Activated T-cell treated with anti-CD3 and anti-CD28 coated beads, Interleukin-2, amount 50 U/mL, for 48 hours (primary cell): ENCODE results near the gene RUFY4.

Experiments
- DNase-seq, 2 experiments: peaks; one replicate each; pipeline ENCODE4 v3.0.0-alpha.2; 2020

Gene RUFY4, protein sequence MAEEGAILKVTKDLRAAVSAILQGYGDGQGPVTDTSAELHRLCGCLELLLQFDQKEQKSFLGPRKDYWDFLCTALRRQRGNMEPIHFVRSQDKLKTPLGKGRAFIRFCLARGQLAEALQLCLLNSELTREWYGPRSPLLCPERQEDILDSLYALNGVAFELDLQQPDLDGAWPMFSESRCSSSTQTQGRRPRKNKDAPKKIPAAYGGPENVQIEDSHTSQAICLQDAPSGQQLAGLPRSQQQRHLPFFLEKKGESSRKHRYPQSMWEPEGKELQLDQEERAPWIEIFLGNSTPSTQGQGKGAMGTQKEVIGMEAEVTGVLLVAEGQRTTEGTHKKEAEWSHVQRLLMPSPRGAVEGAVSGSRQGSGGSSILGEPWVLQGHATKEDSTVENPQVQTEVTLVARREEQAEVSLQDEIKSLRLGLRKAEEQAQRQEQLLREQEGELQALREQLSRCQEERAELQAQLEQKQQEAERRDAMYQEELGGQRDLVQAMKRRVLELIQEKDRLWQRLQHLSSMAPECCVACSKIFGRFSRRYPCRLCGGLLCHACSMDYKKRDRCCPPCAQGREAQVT

DNA sequence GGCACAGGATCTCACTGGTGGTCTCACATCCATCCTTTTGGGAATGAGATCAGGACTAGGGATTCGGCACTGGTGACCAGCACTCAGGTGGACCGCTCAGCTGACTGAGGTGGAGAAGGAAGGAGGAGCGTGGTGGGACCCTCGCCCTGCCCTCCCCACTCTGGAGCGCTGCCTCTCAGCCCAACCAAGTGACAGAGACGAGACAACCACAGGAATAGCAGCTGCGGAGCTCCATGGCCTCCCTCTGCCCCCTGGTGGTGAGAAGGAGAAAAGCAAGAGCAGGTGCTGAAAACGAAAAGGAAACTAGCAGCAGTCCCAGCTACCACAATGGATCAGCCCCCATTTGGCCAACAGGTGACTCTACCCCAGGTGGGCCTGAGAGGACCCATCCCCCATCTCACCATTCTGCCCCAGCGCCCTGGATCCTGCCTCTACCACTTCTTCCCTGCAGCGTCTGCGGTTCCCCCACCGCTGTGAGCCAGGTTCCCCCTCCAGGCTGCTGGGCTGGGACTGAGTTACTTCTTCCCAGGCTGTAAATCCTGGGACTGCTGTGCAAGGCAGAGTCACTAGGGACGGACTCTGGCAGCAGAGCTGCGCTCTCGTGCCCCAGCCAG lies at the start of gene RUFY4:
TSS of gene RUFY4 (plus strand) at position 533 of the 614 bp plus-strand sequence. CDS start 1,353 bp downstream, outside the sequence.
- peak; percentile 59 to 72 for DNase-seq

DNA sequence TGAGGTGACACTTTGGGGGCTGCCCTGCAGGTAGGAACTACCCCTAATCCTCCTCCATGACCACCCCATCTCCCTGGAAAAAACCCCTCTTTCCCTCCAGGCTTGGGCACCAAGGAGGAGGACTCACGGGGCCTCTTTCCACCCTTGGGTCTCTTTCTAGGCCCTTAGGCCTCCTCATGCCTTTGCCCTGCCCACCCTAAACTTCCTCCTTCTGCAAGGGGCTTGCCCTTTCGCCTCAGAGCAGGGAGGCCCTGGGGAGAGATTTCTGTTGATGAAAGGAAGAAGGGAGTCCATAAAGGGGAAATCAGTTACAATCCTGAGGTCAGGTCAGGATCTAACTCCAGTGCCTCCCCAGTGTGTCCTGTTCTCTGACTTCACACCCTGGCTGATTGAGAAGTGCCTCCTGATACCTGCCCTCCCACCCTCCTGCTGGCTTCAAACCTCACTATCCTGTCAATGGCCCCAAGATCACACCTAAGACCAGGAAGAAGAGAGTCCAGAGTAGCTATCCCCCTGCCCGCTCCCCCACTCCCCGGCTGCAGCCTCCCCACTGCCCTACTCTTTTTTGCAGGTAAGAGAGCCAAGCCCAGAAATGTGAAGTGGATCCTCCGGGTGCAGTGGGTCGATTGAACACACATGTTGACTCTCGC lies 49.5 kb upstream of the RUFY4 start:
- no peak for DNase-seq

DNA sequence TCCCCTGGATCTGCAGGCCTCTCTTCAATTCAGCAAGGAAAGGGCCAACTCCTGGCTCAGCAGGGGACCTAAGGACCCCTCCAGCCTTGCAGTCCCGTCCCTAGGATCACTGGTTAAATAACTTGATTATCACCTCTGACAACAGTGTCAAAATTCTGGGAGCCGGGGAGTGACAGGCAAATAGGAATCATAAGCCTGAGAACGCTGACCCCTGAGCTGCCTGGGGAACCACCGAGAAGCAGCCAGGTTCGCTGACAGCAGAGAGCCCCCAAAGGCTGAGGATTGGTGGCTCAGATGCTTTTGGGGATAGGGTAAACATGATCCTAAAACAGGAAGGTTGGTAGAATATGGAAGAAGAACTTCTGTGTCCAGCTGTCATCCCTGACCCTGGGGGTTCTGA lies 48.8 kb upstream of the RUFY4 start:
- no peak for DNase-seq

DNA sequence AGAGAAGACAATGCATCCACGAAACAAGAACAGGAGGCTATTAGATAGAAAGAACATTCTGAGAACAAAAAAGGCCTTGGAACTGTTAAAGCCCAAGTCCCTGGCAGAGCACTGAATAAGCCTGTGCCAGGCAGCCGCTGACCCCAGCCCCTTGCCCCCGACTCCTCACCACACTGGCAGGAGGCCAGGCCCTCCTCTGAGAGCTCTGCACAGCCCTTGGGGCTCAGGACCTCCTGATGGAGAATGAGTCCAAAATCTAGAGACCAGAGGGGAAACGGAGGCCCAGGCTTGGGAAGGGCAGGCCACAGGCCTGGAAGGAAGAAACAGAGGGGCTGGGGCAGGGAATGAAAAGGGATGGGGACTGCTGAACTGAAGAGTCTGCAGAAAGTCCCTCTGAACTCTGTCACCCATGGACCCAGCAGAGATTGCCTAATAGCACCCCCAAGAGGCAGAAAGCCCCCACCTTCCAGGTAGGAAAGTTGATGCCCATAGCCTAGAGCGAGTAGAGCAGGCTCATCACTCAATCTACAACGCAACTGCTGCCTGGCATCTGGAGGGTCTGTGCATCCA lies 48.0 kb upstream of the RUFY4 start:
- DNase-seq = no peak

DNA sequence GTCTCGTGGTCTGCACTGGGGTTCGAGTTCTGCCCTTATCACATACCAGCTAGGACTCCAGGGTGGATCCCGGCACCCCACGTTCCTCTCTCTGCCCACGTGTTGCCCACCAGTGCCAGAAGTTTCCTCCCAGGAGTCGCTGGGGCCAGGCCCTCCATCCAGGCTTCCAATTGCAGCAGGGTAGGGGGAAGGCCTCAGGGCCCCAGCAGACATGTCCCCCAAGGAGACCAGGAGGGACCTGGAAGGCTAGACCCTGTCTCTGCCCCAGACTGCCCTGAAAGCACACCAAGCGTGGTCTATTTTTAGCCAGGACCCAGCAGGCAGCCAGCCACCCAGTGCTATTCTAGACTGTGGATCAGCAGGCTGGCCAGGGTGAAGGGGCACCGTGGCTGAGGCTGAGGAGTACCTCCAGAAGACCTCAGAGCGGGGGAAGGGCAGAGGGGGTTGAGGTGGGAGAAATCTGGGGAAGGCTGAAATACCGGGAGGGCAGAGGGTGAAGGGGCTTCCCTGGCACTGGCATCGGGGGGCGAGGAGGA lies 47.4 kb upstream of the RUFY4 start:
- no peak for DNase-seq

DNA sequence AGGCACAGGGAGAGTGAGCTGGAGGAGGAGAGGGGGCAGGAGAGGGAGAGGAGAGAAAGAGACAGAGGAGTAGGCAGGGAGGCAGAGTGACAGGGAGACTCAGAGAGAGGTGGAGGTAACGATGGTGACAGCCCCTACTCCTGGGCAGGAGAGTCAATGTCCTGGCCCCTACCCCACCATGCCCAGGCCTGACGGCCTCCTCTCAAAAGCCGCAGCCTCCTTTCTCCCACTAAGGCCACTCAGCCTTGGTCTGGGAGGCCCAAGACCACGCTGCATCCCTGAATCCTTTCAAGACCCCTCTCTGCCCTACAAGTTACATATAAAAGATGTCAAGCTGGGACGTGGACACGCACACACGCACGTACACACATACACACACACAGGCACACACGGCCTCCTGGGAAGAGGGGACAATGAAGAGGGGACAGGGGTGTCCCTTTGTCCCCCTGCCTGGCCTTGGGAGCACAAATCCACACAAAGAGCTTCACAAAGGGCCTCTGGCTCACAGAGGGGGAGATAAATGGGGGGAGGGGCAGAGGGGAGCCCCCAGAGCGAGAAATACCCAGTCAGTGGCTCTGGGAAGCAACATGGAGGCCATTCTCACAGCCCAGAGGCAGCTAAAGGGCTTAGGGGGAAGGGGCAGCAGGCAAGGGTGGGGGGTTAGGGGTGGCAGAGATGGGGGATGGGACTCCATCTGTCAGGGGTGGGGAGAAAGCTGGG lies 46.8 kb upstream of the RUFY4 start:
- DNase-seq = no peak

DNA sequence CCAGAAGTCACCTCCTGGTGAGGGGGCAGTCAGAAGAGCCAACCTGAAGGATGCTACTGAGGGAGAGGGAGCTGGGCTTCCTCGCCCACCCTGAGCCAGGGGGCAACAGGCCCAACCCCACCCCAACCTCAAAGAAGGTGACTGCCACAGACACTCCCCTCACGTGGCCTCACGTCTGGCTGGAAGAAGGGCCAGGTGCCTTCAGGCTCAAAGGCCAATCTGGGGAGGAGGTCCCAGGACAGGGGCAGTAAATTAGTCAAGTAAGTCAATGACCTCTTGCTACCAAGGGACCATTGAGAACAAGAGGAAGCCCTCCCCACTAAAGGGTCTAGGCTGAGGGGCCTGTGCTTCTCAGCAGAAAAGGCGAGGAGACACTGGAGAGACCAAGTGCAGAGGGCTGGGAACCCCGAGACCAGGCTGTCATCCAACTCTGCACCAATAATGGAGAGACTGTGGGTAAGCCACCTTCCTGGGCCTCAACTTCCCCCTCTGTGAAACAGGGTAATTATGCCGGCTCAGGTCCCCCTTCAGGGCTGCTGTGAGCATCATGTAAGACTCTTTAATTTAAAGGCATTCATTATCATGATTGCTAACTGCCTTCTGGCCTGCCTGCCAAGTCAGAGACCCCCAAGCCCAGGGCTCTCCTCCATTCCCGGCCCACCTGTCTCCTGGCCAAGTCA lies 46.1 kb upstream of the RUFY4 start:
- DNase-seq = no peak

DNA sequence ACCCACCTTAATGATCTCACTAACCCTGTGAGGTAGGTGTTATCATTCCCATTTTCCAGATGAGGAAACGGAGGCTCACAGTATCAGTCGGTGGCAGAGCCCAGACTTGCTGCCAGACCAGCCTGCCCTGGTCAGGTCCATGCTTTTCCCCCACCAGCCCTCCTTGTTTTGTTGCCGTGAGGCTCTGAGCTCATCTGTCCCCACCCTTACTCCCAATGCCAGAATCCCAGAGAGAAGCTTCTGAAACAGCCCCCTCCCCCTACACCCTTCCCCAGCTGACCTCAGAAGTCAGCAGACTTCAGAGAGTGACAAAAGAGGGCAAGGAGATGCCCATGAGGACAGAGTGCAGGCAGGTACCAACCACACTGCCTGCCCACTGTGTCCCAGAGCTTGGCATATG lies 45.4 kb upstream of the RUFY4 start:
- no peak for DNase-seq

DNA sequence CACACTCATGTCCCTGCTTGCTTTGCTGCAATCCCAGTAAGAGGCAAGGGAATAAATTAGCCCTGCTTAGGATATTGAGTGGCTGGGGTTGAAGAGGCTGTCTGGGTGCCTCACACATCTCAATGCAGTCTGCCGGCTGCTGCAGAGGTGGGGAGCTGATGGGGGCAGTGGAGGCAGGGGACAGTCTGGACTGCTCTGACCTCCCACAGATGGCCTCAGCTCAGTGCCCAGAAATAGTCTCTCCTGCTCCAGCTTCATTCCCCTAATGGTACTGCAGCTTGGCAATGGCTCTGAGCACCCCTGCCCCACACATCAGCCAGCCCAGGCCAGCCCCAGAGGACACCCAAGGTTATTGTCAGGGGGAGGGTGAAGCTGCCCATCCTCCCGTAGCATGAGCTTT lies 44.7 kb upstream of the RUFY4 start:
- no peak for DNase-seq

DNA sequence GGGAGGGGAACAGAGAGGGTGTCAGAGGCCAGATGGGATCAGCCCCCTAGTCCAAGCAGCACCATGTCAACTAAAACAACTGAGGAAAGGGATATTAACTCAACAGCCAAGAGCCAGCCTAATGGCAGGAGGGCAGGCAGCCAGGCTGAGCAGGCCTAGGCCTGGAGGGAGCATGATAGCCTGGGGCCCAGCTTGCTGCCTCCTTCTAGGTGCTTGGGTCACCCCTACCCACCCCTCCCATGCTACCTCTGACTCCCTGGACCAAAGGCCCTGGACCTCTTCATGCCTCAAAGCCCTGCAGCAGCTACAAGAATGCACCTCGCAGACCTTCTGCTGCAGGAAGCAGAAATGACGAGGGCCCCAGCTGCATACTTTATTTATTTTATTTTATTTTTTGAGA lies 44.2 kb upstream of the RUFY4 start:
- no peak for DNase-seq

DNA sequence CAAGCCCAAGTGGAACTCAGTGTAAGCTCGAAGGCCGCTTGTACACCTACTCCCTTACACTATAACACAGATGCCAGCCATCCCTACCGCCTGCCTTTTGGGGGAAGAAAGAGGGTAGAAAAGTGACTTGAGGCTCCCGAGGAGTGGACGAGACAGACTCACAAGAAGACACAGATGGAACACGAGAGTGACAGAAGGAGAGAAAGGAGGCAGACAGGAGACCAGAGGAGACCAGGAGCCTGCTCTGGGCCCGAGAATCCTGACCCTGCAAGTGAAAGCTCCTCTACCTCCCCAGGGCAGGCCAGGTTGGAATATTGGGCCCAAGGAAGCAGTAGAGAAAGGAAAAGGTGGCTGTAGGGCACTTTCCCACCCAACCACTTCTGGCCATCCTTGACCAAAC lies 42.8 kb upstream of the RUFY4 start:
- DNase-seq = peak in 1 of 2 experiments; percentile 12

DNA sequence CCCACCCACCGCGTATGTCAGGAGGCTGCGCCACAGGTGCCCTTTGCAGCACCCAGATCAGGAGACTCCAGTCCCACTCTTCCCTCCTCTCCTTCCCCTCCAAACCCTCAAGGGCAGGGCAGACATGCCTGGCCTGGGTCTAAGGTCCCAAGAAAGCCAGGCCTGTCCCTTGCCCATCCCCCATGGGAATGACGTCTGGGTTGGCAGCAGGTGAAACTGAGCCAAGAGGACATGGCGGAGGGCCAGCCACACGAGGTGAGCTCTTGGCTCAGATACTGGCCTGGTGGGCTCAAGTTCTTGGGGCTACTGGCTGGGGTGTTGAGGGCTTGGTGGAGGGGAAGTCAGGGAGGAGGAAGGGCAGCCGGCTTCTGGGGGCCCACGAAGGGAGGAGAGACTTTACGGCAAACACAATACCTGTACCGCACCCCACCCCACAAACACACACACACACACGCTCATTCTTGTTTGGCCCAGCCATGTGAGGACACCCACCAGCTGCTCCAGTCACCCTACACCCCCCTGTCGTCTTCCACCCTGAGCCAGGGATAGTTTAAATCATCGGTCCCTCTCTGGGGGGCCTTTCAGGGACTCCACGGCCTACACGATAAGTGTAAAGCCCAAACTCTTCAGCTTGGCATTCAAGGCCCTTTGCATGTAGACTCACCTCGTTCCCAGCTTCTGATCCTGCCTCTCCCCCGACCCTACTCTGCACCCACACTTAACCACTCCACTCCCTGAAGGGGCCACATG lies 42.2 kb upstream of the RUFY4 start:
- peak in 1 of 2 experiments; percentile 6 for DNase-seq

DNA sequence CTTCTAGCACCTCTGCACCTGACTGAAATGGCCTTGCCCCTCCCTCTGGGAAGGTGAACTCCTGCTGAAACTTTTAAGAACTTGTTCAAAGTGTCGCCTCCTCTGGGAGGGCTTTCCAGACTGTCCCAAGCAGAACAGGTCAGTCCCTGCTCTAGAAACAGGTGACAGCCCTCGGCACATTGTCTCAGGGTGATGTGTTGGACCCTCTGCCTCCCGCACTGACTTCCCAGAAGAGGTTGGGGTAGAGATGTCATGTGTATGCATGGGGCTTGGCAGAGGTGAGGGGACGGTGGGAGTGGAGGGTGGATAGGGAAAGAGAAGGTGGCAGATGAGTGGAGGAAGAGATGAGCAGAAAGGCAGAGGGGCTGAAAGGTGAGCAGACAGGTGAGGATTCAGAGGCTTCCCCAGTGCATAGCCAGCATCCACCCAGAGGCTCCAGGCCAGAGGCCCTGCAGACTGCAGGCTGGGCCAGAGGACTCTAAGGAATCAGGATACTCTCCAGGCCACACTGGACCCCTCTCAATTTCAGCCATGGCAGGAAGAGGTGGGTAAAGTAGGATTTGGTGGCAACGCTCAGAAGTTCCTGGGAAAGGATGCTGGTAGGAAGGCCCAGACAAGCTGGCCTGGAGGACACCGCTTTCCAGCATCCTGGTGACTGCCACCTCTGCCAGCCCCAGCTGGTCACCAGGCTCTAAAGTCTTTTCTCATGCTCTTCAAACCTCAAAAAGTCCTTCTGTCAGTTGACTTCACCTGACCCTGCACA lies 41.4 kb upstream of the RUFY4 start:
- peak; percentile 7 to 10 for DNase-seq

DNA sequence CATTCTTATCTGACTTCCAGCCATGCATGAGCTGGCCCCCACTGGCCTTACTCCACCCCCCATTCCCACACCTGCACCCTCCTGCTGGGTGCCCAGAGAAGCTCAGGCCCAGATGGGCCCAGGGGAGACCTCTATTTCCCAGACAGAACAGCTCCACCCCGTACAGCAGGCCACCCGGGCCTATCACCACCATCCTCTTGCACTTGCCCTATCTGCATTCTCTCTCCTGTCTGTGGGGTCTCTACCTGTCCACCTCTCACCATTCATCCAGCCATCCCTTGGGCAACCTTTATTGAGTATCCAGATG lies 40.9 kb upstream of the RUFY4 start:
- no peak for DNase-seq

DNA sequence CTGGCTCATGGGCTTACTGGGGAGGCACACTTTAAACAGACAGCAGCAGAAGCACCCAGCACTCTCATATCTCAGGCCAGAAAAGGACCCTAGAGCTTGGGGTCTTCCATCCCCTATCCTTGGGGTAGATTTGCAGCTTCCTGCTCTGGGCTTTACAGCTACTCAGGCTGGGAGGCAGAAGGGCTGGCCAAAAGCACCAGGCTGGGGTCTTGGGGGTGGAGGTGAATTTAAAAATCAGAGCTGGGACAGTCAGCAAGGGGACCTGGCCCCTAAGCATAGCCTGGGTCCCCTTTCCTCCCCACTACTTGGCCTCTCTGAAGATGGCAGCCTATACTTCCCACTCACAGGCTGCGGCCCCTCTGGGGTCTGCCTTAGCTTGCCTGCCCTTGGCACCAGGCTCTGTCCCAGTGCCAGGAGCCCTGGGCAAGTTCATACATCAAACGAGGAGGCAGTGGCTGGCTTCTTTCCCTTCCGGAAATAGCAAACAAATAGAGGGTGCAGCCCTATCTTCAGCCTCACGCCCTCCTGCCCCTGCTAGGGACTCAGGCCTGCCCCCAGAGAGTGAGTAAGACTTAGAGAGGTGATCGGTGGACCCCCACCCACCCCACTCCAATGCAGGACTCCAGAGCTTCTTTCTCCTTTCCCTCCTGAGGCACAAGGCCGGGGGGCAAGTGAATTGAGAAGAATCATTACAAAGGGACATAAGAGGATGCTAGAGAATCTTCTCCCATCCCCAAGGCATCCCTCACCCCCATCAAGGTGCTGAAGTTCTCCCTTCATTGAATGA lies 40.3 kb upstream of the RUFY4 start:
- peak; percentile 10 to 13 for DNase-seq

DNA sequence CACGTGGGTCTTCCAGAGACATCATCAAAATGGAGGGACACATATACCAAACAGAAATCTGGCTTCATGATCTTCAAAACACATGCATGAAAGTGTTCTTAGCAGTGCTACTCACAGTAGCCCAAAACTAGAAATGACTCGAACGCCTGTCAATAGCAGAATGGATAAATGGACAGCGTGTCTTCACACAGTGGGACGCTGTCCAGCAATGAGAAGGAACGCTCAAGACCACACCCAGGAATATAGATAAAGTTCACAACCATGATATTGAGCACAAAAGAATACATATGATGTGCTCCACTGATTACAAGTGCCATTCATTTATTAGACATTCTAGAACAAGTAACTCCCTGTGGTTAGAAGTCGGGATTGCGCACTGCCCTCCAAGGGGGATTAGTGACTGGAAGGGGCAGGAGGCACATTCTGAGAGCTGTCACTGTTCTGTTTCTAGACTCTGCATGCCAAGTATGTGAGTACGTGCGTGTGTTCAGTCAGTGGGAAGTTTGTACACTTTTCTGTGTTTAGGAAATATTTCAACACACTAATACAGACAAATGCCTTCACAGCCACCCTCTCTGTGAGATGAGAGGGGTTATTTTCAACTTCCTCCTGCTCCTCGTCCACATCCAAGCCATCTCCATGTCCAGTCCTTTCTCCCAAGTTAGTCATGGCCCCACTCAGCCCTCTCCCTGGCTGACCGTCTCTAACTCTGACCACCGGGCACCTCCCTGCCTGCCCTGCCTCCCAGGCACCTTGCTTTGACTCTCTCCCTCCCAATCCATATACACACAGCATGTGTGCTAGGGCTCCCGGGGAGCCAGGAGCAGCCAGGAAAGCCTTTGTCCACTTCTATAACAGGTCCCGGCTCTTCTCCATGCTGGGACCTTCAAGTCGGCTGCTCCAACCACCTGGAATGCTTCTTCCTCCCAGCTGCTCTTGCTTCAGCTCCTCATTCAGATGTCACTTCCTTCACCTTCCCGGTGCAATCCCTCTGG lies 39.4 kb upstream of the RUFY4 start:
- peak; percentile 3 to 8 for DNase-seq

DNA sequence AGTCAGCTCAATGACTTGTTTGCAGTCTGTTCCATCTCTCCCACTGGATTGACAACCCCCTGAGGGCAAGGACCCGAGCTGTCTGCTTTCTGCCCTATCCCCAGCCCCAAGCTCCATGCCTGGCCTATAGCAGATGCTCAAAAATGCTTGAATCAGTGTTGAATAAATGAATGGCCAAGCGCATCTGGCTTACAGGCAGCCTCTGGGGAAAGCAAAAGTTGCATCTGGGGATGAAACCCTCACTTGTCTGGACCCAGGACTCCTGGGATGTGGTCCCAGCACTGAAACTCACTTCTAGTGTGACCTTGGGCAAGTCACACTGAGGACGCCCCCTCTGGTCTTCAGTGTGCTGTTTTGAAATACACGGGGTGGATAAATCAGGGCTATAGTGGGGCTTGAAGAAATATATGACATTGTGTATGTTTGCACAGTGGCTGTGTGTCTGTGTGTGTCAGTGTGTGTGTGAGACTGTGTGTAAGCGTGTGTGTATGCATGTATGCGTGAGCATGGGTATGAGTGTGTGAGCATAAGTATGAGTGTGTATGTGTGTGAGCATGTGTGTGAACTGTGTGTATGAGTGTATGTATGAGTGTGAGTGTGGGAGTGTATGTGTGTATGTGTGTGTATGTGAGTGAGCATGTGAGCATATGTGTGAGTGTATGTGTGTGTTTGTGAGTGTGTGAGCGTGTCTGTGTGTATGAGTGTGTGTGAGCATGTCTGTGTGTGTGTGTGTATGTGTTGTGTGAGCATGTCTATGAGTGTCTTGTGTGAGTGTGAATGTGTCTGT lies 38.5 kb upstream of the RUFY4 start:
- peak in 1 of 2 experiments; percentile 9 for DNase-seq
